Spleen (tissue), 11 donors: ENCODE data around the gene FLYWCH1. TPM values are rescaled to one million over a fixed set of nuclear protein-coding genes. Genes with fewer than 3 reads are reported as not detected.
"Not testable (repeated sequence)": the region's sequence is repeated elsewhere in the genome, so short reads cannot be mapped to it uniquely, and the experiment has no call there.

Experiments used
- DNase-seq: peaks from one replicate; pipeline ENCODE4 v3.0.0-alpha.2; 2020
- H3K27ac ChIP-seq, 8 donors: fragments of 200-600 bp; sonication (generic) in 7 of 8; 1 replicate in 4 of 8; 2 replicates in 4 of 8; pipeline versions ENCODE4 v1.5.0 to v1.8.0; 2016 to 2021; ENCODE audit warnings: inconsistent platforms in 4 of 8, mild to moderate bottlenecking in 4 of 8, moderate library complexity in 1 of 8
- H3K27me3 ChIP-seq, 7 donors: fragments of 200-600 bp; sonication (generic) in 6 of 7; replicated peaks in 1 of 7; 1 replicate in 4 of 7; 2 replicates in 3 of 7; pipeline versions ENCODE4 v1.5.0 to v1.8.0; 2016 to 2021; ENCODE audit warnings: inconsistent platforms in 3 of 7, mild to moderate bottlenecking in 1 of 7
- H3K36me3 ChIP-seq, 6 donors: fragments of 200-600 bp; sonication (generic) in 5 of 6; 1 replicate in 4 of 6; 2 replicates in 2 of 6; pipeline versions ENCODE4 v1.5.0 to v1.8.0; 2016 to 2021; ENCODE audit warnings: inconsistent platforms in 2 of 6
- H3K4me1 ChIP-seq, 6 donors: fragments of 200-600 bp; sonication (generic) in 5 of 6; 1 replicate in 3 of 6; 2 replicates in 3 of 6; pipeline versions ENCODE4 v1.5.0 to v1.8.0; 2016 to 2021; ENCODE audit warnings: inconsistent platforms in 3 of 6
- H3K4me3 ChIP-seq, 8 donors: fragments of 200-600 bp; sonication (generic) in 7 of 8; 1 replicate in 4 of 8; 2 replicates in 4 of 8; pipeline versions ENCODE4 v1.5.0 to v1.8.0; 2016 to 2021; ENCODE audit warnings: inconsistent platforms in 4 of 8, mild to moderate bottlenecking in 4 of 8, moderate library complexity in 2 of 8
- H3K9me3 ChIP-seq, 8 donors: fragments of 200-600 bp; sonication (generic) in 7 of 8; 1 replicate in 4 of 8; 2 replicates in 4 of 8; pipeline versions ENCODE4 v1.5.0 to v1.8.0; 2016 to 2021; ENCODE audit warnings: inconsistent platforms in 4 of 8
- CTCF ChIP-seq, 11 experiments: fragments of 200-600 bp in 7 of 11; fragments of 450-650 bp in 4 of 11; sonication (generic) in 4 of 11; IDR thresholded peaks in 8 of 11; conservative IDR thresholded peaks in 3 of 11; 1 replicate in 7 of 11; 2 replicates in 4 of 11; pipeline versions ENCODE4 v1.4.0 to v1.8.0; 2016 to 2021; ENCODE audit warnings: antibody characterized with exemption in 11 of 11, inconsistent platforms in 4 of 11, mild to moderate bottlenecking in 1 of 11
- POLR2A ChIP-seq, 3 donors: fragments of 450-650 bp; IDR thresholded peaks; one replicate each; pipeline ENCODE4 v1.5.1; 2017; ENCODE audit warnings: antibody characterized with exemption in 3 of 3, mild to moderate bottlenecking in 1 of 3
- POLR2AphosphoS5 ChIP-seq, 3 donors: sonication (generic); formaldehyde crosslinking; IDR thresholded peaks; one replicate each; pipeline ENCODE4 v1.5.1; 2017; ENCODE audit warnings: antibody characterized with exemption in 3 of 3
- WGBS, 5 donors: extraction: QIAGEN DNeasy Blood & Tissue Kit in 3 of 5; methylation state at CpG; one replicate each; pipeline versions ENCODE4 v1.1.5 to v1.1.7; 2013 to 2018; 5-methylcytosine and 5-hydroxymethylcytosine counted together
- intact Hi-C: fragments of 100-400 bp; cut with DNase I; formaldehyde crosslinking; loops from one replicate; pipeline ENCODE4 v1.15.0; 2023; ENCODE audit warnings: low total_unique reads
- polyA plus RNA-seq, 3 donors: library from polyadenylated mRNA; stranded (reverse); fragments of 200-250 nt; gene quantifications; one replicate each; pipeline ENCODE4 v1.2.1, GENCODE V29; 2013
- total RNA-seq, 7 donors: library from RNA; depleted of rRNA in 3 of 7; stranded (reverse); fragments of >200 nt in 3 of 7; fragmentation: NEBNext Ultra II Directional in 4 of 7; extraction: Animal tissue kit (Norgen Biotek cat#: 25700) in 4 of 7; gene quantifications; one replicate each; pipeline versions ENCODE4 v1.1.0 to v1.2.1, GENCODE V29; 2016 to 2021
- donor health status: healthy with polysubstance abuse.
- donor health status: DM: no; HTN: no; CAD: no; lungs with moderate emphysema.
- donor health status: DM: no; HTN: no; CAD: no.
- donor health status: Bipolar disorder and iron deficiency.
- donor health status: healthy.
- donor health status: DM: no; HTN: no; CAD: no.
- donor health status: DM: yes; HTN: yes; CAD: no.

FLYWCH1 gene
- total and polyA plus RNA-seq, 10 donors: 14.0 to 79.3 (median 53.1) TPM

- peak overlapping the region in 2 of 8 donors; percentile 3 to 21 for H3K4me3 ChIP-seq
- peak; percentile 94 for DNase-seq
- intact Hi-C loops: no loop called here
- H3K27me3 ChIP-seq: no peaks in the 10 kb centered on the region
- H3K36me3 ChIP-seq: peaks cover 6 to 64% (median 20%) of the 10 kb centered on the region in 6 donors
- H3K9me3 ChIP-seq: no peaks in the 10 kb centered on the region
- peaks cover 0 to 13% (median 10%) of the 10 kb centered on the region in 6 donors for H3K4me1 ChIP-seq
- TF ChIP-seq CTCF (IDR thresholded peaks at IDR 0.05 in 8 of 11, conservative IDR thresholded peaks at IDR 0.05 in 3 of 11) (peak; percentile 93 to 98 (median 97)), POLR2A (IDR thresholded peaks at IDR 0.05) (no peak), POLR2AphosphoS5 (IDR thresholded peaks at IDR 0.05) (peak in 2 of 3 donors; percentile 62 to 64)
- H3K27ac ChIP-seq: peak overlapping the region in 1 of 8 donors; percentile 31
- WGBS, 5 donors: 7 to 10% (median 8%) methylated on average over 14 to 19 of the region's 19 CpGs
Measured at GRCh38 chr16:2927010-2927646, 15.4 kb downstream of the FLYWCH1 start.

GRCh38 chr16:2928151-2928550 lies 16.4 kb downstream of the FLYWCH1 start:
- H3K4me3 ChIP-seq, H3K27me3 ChIP-seq, H3K9me3 ChIP-seq, DNase-seq, intact Hi-C loops, H3K27ac ChIP-seq: not testable (repeated sequence)
- H3K36me3 ChIP-seq: peaks cover 6 to 64% (median 23%) of the 10 kb centered on the region in 6 donors
- peaks cover 0 to 13% (median 10%) of the 10 kb centered on the region in 6 donors for H3K4me1 ChIP-seq
- WGBS, 5 donors: 80 to 99% (median 88%) methylated on average over 4 of the region's 4 CpGs

- WGBS, 5 donors: 85 to 92% (median 91%) methylated on average over 7 to 11 of the region's 11 CpGs
- intact Hi-C loops: no loop called here
- H3K27me3 ChIP-seq: no peaks in the 10 kb centered on the region
Measured at GRCh38 chr16:2928796-2929195, 17.1 kb downstream of the FLYWCH1 start.

GRCh38 chr16:2929693-2930092 lies 18.0 kb downstream of the FLYWCH1 start:
- WGBS, 5 donors: 92 to 97% (median 93%) methylated on average over 14 of the region's 14 CpGs; no CpG with 5 or more reads in 1 of the 5 donors
- intact Hi-C loops: no loop called here

More at GRCh38 chr16:2928796-2929195, 17.1 kb downstream of the FLYWCH1 start:
- TF ChIP-seq POLR2A (IDR thresholded peaks at IDR 0.05): no peak
- TF ChIP-seq CTCF (IDR thresholded peaks at IDR 0.05 in 8 of 11, conservative IDR thresholded peaks at IDR 0.05 in 3 of 11): no peak
- TF ChIP-seq POLR2AphosphoS5 (IDR thresholded peaks at IDR 0.05): no peak
- Histone ChIP-seq H3K4me1 (peaks cover 0 to 13% (median 10%) of the 10 kb centered on the region in 6 donors), H3K4me3 (no peak overlapping the region), H3K9me3 (no peaks in the 10 kb centered on the region), H3K27ac (no peak overlapping the region), H3K36me3 (peaks cover 6 to 64% (median 29%) of the 10 kb centered on the region in 6 donors)
- no peak for DNase-seq

More at GRCh38 chr16:2929693-2930092, 18.0 kb downstream of the FLYWCH1 start:
- no peak for DNase-seq
- TF ChIP-seq POLR2AphosphoS5 (IDR thresholded peaks at IDR 0.05) (no peak), POLR2A (IDR thresholded peaks at IDR 0.05) (no peak), CTCF (IDR thresholded peaks at IDR 0.05 in 8 of 11, conservative IDR thresholded peaks at IDR 0.05 in 3 of 11) (no peak)
- H3K36me3 ChIP-seq: peaks cover 6 to 64% (median 38%) of the 10 kb centered on the region in 6 donors
- H3K27me3 ChIP-seq: no peaks in the 10 kb centered on the region
- no peaks in the 10 kb centered on the region for H3K9me3 ChIP-seq
- H3K27ac ChIP-seq: no peak overlapping the region
- H3K4me1 ChIP-seq: peaks cover 0 to 13% (median 10%) of the 10 kb centered on the region in 6 donors
- H3K4me3 ChIP-seq: no peak overlapping the region
